HG03460 (cell line): ENCODE results near the gene CD2BP2.
A peak's percentile ranks its signal among the peaks of the same experiment; 100 is the strongest.

Experiments used
- ATAC-seq: cut with Tn5 transposase; IDR thresholded peaks from one replicate; pipeline ENCODE4 v1.9.1; 2021; ENCODE audit not compliant: unreplicated experiment

The CD2BP2 gene

GRCh38 chr16:30361180-30361579, 6.1 kb upstream of the CD2BP2 start:
- no peak for ATAC-seq

DNA sequence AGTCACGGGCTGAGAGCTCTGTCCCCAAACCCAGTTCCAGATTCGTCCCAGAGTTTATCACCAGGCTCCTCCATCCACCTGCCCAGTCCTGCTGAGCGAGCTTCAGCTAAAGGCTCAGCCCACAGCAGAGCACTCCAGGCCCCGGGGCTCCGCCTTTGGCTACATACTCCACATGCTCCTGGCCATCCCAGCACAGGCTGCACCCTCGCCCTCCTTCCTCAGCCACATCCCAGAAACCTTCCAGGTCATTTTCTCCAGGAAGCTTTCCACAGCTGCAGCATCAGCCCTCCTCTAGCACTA, 4.7 kb upstream of the CD2BP2 start:
- ATAC-seq, result no peak

DNA sequence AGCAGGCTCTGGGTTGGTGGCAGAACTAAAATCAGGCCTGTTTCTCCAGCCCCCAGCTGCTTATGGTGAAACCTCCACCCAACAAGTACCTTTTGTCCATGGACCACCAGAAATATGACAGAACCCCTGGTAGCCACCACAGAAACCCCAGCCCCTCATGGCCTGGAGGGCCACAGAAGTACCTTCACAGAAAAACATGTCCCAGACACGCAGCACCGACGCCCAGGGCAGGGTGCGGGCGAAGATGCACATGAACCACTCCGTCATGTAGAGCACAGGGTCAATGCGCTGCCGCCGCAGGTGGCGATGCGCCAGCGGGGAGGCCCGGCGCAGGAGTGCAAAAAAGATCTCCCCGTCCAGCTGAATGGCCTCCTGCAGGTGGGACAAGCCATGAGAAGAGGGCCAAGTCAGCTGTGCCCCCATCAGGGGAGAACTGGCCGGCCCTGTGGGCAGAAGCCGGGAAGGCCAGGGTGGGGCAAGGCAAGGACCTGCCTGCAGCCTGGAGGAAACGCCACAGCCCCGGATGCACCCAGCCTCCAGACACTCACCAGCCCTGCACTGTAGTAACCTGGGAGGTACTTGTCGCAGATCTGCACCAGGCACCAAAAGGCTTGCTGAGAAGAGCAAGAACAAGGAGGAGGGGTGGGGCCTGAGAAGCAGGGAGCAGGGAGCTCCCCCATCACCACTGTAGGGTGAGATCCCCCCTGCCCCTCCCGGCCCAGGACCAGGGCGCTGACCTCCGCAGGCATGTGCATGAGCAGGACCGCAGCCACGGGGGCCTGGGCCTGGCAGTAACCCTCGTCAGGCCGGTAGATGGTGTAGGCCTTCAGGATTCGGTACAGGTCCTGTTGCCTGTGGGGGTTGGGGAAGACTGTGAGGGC, 4.1 kb upstream of the CD2BP2 start:
- ATAC-seq, result no peak

DNA sequence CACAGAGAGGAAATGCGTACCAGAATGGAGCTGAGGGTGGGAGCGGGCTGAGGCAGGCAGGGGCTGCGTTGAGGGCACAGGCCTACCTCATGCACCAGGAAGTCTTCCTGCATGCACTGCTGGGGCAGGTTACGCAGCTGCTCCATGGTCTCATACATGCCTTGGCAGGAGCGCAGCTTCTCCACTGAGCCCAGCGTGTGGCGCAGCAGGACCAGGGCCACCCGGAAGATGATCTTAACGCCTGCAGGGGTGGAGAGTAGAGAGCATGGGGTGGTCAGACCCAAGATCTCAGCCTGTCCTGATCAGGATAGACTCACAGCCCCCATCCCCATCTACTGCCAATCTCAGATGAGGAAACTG, 3.4 kb upstream of the CD2BP2 start:
- no peak for ATAC-seq

- ATAC-seq, result no peak
These were observed 2.8 kb upstream of the CD2BP2 start for GRCh38 chr16:30357715-30358576.

DNA sequence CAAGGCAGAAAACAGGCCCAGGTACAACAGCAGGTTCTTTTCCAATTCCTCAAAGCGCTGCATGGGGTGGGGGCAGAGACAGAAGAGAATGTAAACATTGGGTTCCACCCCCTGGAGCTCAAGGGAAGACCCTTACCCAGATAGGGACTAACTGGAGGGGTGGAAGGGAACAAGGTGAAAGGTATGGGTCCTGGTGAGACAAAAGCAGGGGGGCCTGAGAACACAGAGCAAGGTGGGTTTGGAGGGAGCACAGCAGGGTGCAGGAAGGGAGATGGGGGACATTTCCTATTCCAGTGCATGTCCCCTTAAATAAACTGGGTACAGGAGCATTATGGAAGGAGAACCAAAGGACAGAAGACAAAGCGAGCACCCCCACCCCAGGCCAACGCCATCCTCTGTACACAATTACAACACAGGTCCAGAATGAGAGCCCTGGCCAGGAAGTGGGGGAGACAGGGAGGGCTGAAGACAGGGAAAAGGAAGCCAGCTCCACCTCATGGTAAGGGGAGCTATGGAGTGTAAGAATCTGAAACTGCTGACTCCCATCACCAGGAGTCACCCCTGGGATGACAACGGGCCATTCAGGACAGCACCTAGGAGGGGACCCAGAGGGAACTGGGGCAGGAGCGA, 2.1 kb upstream of the CD2BP2 start:
- no peak for ATAC-seq

GRCh38 chr16:30356401-30357084, 1.4 kb upstream of the CD2BP2 start:
- ATAC-seq, result no peak

DNA sequence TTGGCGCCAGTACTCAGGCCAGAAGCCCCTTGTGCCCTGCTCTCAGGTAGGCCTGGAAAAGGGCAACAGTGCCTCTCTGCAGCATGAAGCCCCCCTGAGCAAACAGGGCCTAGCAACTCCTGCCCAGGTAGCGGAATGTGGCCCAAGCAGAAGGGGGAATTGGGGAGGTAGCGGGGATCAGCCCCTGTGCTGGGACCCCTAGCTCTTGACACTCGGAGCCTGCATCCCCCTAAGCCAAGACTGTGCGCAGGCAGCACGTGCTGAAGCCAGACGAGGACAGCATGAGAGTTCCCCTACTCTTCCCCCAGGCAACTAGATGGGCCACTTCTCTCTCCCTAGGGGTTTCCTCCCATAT, 823 bp upstream of the CD2BP2 start:
- ATAC-seq, result no peak

GRCh38 chr16:30354423-30355143, 525 bp downstream of the CD2BP2 start:
- peak; percentile 13 for ATAC-seq

GRCh38 chr16:30353438-30354129, 1.5 kb downstream of the CD2BP2 start:
- ATAC-seq, result no peak

DNA sequence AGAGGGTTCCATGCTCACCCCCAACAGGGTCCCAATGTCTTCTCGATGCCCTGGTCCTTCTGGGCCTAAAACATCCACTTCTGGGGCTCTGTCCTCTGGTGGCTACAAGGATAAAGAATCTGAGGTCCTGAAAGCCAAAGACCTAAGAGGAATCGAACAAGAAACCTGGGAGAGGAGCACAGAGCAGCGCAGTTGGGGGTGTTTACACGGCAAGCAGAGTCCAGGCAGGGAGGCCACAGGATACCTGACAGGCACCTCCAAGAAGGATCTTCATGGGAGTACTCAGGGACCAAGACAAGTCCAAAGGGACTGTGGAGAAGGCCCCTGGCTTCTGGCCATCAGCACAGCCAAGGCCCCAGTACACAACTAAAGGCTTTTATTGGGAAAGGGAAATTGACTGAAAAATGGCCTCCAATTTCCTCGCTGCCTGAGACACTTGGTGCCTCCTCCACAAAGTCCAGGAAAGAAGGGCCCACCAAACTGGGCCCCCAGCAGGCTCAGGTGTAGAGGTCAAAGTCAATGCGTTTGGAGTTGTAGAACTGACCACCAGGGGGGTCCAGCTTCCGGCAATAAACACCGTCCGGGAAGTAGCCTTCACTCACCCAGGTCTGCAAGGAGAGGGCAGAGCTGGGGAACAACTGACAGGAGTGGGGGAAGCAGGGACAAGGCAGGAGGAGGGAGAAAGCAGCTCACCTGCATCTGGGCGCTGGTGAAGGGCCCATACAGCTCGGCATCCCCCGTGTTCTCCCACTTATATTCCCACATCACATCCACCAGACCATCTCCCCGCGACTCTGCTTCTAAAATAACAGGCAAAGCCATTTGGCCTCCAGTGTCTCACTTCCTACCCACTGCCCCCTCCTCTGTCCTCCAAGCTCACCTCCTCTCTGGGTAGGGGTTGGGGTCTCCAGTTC, 2.4 kb downstream of the CD2BP2 start:
- ATAC-seq, result no peak

GRCh38 chr16:30351586-30352419, 3.3 kb downstream of the CD2BP2 start:
- no peak for ATAC-seq

DNA sequence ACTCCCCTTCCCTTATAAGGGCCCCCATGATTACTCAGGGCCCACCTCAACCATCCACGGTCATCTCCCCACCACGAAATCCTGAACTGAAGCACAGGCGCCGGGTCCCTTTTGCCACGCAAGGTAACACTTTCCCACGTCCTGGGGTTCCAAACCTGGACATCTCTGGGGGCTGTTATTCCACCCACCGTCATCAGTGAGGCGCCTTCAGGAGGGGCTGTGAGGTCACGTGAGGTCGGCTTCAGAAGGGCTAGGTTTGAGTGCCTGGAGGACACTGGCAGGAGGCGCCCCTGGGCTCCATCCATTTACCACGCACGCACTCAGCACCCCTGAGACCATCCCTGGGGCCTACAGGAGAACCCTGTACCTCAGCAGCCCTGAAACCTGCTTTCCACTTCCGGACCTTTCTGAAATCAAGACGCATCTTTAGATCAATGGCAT, 4.1 kb downstream of the CD2BP2 start:
- no peak for ATAC-seq

DNA sequence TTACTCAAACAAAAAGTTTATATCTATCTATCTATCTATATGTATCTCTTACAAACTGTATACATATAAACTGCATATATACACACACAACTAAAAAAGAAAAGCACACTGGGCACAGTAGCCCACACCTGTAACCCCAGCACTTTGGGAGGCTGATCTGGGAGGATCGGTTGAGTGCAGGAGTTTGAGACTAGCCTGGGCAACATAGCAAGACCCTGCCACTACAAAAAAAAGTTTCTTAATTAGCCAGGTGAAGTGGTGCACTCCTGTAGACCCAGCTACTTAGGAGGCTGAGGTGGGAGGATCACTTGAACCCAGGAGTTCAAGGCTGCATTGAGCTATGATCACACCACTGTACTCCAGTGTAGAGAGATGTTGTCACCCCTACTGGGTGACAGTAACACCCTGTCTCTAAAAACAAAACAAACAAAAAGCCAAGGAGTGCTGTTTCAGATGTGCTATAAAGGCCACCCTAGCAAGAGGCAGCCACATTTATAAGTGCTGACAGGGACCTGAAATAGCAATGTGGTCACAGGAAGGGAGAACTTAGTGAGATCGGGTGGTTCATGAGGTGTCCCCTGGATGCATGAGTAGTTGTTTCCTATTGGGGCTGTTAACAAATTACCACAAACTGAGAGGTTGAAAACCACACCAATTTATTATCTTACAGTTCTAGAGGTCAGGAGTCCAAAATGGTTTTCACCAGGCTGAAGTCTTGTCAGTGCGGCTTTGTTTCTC, 4.8 kb downstream of the CD2BP2 start:
- ATAC-seq, result no peak

- ATAC-seq, result no peak
These were observed 5.4 kb downstream of the CD2BP2 start for GRCh38 chr16:30349675-30350074.

DNA sequence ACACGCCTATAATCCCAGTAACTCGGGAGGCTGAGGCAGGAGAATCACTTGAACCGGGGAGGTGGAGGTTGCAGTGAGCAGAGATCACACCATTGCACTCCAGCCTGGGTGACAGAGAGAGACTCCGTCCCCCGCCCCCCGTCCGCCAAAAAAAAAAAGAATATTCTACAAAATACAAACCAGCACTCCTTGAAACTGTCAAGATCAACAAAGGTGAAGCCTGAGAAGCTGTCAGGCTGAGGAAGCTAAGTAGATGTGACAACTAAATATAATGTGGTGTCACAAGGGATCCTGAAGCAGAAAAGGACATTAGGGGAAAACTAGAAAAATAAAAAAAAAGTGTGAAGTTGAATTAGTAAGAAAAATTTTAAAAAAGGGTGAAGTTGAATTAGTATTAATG, 6.2 kb downstream of the CD2BP2 start:
- no peak for ATAC-seq

GRCh38 chr16:30348113-30348512, 7.0 kb downstream of the CD2BP2 start:
- ATAC-seq, result no peak
